K562 (cell line): Measurements from ENCODE around the gene BANP. TPM values are rescaled to one million over a fixed set of nuclear protein-coding genes. Genes with fewer than 3 reads are reported as not detected.
A peak's percentile ranks its signal among the peaks of the same experiment; 100 is the strongest.

Experiments
- ATAC-seq: fragments of 200-7000 bp; cut with Tn5 transposase; 3 replicates; pipeline ENCODE4 v1.9.1; 2020; ENCODE audit warnings: moderate library complexity
- BruUV-seq: library from RNA; stranded (reverse); fragments of 400-500 nt; replicated peaks from 2 replicates; lab custom pipeline; 2021; lab: Mats Ljungman, UMichigan
- CTCF ChIA-PET: fragments of 300-600 bp; formaldehyde crosslinking; extraction: SDS; loops from one replicate; lab custom pipeline; 2021; ENCODE audit warnings: low intra/inter-chr PET ratio; lab: Yijun Ruan, JAX
- POLR2A ChIA-PET: fragments of 300-600, 350-650 bp; sonication (Branson Sonifier 250); formaldehyde crosslinking; extraction: SDS; loops from one replicate; lab custom pipeline; 2021; ENCODE audit warnings: antibody characterized with exemption, inconsistent platforms; lab: Yijun Ruan, JAX
- DNase-seq, 4 experiments: peaks; one replicate each; pipeline versions ENCODE4 v3.0.0 to v3.0.0-alpha.2; 2011 to 2018; ENCODE audit warnings: low spot score in 3 of 4, mixed read lengths in 3 of 4; ENCODE audit errors: extremely low read depth in 1 of 4
- FAIRE-seq: peaks from 2 replicates; lab custom pipeline; 2011; peaks lifted over from hg19 to GRCh38; lab: Jason Lieb, UNC
- H2AFZ ChIP-seq: 2 replicates; pipeline ENCODE4 v1.6.0; 2011; ENCODE audit warnings: low read depth, low read length, control low read depth, inconsistent platforms
- H3K27ac ChIP-seq: fragments of 200-600 bp; 3 replicates; pipeline ENCODE4 v1.8.0; 2011; ENCODE audit warnings: low read depth, mild to moderate bottlenecking, control low read depth, inconsistent platforms, low read length, moderate library complexity, mixed read lengths; ENCODE audit errors: extremely low read depth
- H3K27me3 ChIP-seq, 2 experiments: fragments of 300-600 bp in 1 of 2; 2 replicates in 1 of 2; 3 replicates in 1 of 2; pipeline versions ENCODE4 v1.6.0 to v1.8.0; 2011; ENCODE audit warnings: inconsistent platforms in 2 of 2, low read length in 2 of 2, mild to moderate bottlenecking in 1 of 2, mixed read lengths in 1 of 2, moderate library complexity in 1 of 2; ENCODE audit not compliant: control insufficient read depth in 2 of 2, insufficient read depth in 2 of 2
- H3K36me3 ChIP-seq: fragments of 300-600 bp; 3 replicates; pipeline ENCODE4 v1.8.0; 2011; ENCODE audit warnings: mild to moderate bottlenecking, low read length, inconsistent platforms; ENCODE audit not compliant: control insufficient read depth, insufficient read depth
- H3K4me1 ChIP-seq, 2 experiments: fragments of 200-600 bp in 1 of 2; replicated peaks in 1 of 2; 2 replicates in 1 of 2; 3 replicates in 1 of 2; pipeline versions ENCODE4 v1.5.1 to v1.8.0; 2011; ENCODE audit warnings: inconsistent platforms in 2 of 2, low read length in 2 of 2, mild to moderate bottlenecking in 1 of 2, mixed read lengths in 1 of 2, moderate library complexity in 1 of 2; ENCODE audit not compliant: control insufficient read depth in 2 of 2, insufficient read depth in 2 of 2
- H3K4me2 ChIP-seq: 2 replicates; pipeline ENCODE4 v1.6.1; 2011; ENCODE audit warnings: low read length, control low read depth, inconsistent platforms, mixed read lengths; ENCODE audit not compliant: insufficient read depth
- H3K4me3 ChIP-seq: fragments of 200-600 bp; sonication (generic), shearing (Covaris generic); 2 replicates; pipeline ENCODE4 v1.5.1; 2016; ENCODE audit warnings: control low read depth, inconsistent platforms
- H3K79me2 ChIP-seq: fragments of 200-600 bp; 3 replicates; pipeline ENCODE4 v1.8.0; 2011; ENCODE audit warnings: low read length, inconsistent platforms; ENCODE audit not compliant: control insufficient read depth, insufficient read depth
- H3K9ac ChIP-seq, 2 experiments: 2 replicates each; pipeline versions ENCODE4 v1.6.0 to v1.6.1; 2011; ENCODE audit warnings: low read depth in 2 of 2, low read length in 2 of 2, control low read depth in 1 of 2, inconsistent platforms in 1 of 2, mild to moderate bottlenecking in 1 of 2, mixed read lengths in 1 of 2; ENCODE audit not compliant: insufficient read depth in 1 of 2
- H3K9me1 ChIP-seq: one replicate; pipeline ENCODE4 v1.6.0; 2011; ENCODE audit warnings: inconsistent platforms, mild to moderate bottlenecking, low read length, moderate library complexity; ENCODE audit not compliant: control insufficient read depth, insufficient read depth
- H3K9me3 ChIP-seq: replicated peaks from 2 replicates; pipeline ENCODE4 v1.5.1; 2011; ENCODE audit warnings: low read depth, low read length, inconsistent platforms; ENCODE audit not compliant: control insufficient read depth, insufficient read depth
- H4K20me1 ChIP-seq: replicated peaks from 2 replicates; pipeline ENCODE4 v1.6.1; 2011; ENCODE audit warnings: low read length, inconsistent platforms, mixed read lengths; ENCODE audit not compliant: control insufficient read depth, insufficient read depth
- BRD9 ChIP-seq: fragments of 450-650 bp; IDR thresholded peaks from 2 replicates; pipeline ENCODE4 v1.6.1; 2018; ENCODE audit warnings: low read depth; ENCODE audit not compliant: partially characterized antibody
- CCAR2 ChIP-seq: fragments of 200-400 bp; formaldehyde crosslinking; IDR thresholded peaks from 2 replicates; pipeline ENCODE4 v1.6.1; 2017; ENCODE audit warnings: mild to moderate bottlenecking, low read depth, low read length
- CEBPG ChIP-seq, 3 experiments: fragments of 200-800 bp in 1 of 3; sonication (Bioruptor generic) in 1 of 3; sonication (generic) in 1 of 3; formaldehyde crosslinking in 1 of 3; IDR thresholded peaks in 2 of 3; conservative IDR thresholded peaks in 1 of 3; 2 replicates each; pipeline versions ENCODE4 v1.6.1 to v1.8.0; 2016 to 2022; ENCODE audit warnings: missing compliant biosample characterization in 2 of 3, missing genetic modification characterization in 2 of 3, mild to moderate bottlenecking in 1 of 3, missing genetic modification reagents in 1 of 3
- EWSR1 ChIP-seq: fragments of 450-650 bp; IDR thresholded peaks from 2 replicates; pipeline ENCODE4 v1.6.1; 2018; ENCODE audit warnings: borderline replicate concordance, mild to moderate bottlenecking, low read depth, moderate library complexity; ENCODE audit not compliant: partially characterized antibody
- FOXO4 ChIP-seq: fragments of 450-650 bp; formaldehyde crosslinking; IDR thresholded peaks from 2 replicates; pipeline ENCODE4 v1.4.0; 2020; ENCODE audit warnings: mild to moderate bottlenecking, moderate library complexity
- JUND ChIP-seq, 2 experiments: IDR thresholded peaks; 2 replicates in 1 of 2; 3 replicates in 1 of 2; pipeline ENCODE4 v1.6.1; 2011; ENCODE audit warnings: borderline replicate concordance in 2 of 2, low read depth in 2 of 2, low read length in 2 of 2, improper control_type of control experiment in 1 of 2, missing biosample characterization in 1 of 2, missing genetic modification characterization in 1 of 2, missing genetic modification reagents in 1 of 2
- LEF1 ChIP-seq: fragments of 450-650 bp; IDR thresholded peaks from 2 replicates; pipeline ENCODE4 v1.6.1; 2016; ENCODE audit warnings: mild to moderate bottlenecking
- MAX ChIP-seq: sonication (generic); formaldehyde crosslinking; IDR thresholded peaks from 2 replicates; pipeline ENCODE4 v1.9.0; 2022; ENCODE audit warnings: mild to moderate bottlenecking, missing genetic modification reagents
- NCOR1 ChIP-seq: fragments of 450-650 bp; IDR thresholded peaks from 2 replicates; pipeline ENCODE4 v1.6.1; 2016; ENCODE audit warnings: mild to moderate bottlenecking, moderate library complexity
- NR0B1 ChIP-seq: fragments of 450-650 bp; IDR thresholded peaks from one replicate; pipeline ENCODE4 v1.6.1; 2018; ENCODE audit warnings: mild to moderate bottlenecking, moderate library complexity; ENCODE audit not compliant: partially characterized antibody
- POLR2AphosphoS5 ChIP-seq: IDR thresholded peaks from 2 replicates; pipeline ENCODE4 v1.6.1; 2011; ENCODE audit warnings: mild to moderate bottlenecking, low read depth, low read length, moderate library complexity; ENCODE audit not compliant: control insufficient read depth, insufficient read depth
- POLR2G ChIP-seq: fragments of 200-400 bp; formaldehyde crosslinking; IDR thresholded peaks from 2 replicates; pipeline ENCODE4 v1.6.1; 2017; ENCODE audit warnings: low read depth, mild to moderate bottlenecking, antibody characterized with exemption, low read length, moderate library complexity
- SIX5 ChIP-seq, 2 experiments: IDR thresholded peaks; 2 replicates each; pipeline ENCODE4 v1.6.1; 2011; ENCODE audit warnings: low read length in 2 of 2, borderline replicate concordance in 1 of 2, low read depth in 1 of 2, mild to moderate bottlenecking in 1 of 2, moderate library complexity in 1 of 2; ENCODE audit not compliant: insufficient read depth in 1 of 2
- SMAD3 ChIP-seq: fragments of 450-650 bp; formaldehyde crosslinking; conservative IDR thresholded peaks from 2 replicates; pipeline ENCODE4 v1.4.0; 2020; ENCODE audit warnings: mild to moderate bottlenecking
- ZNF586 ChIP-seq: fragments of 450-650 bp; formaldehyde crosslinking; conservative IDR thresholded peaks from 2 replicates; pipeline ENCODE4 v1.4.0; 2020; ENCODE audit warnings: mild to moderate bottlenecking, moderate library complexity
- WGBS: fragments of 100-300 bp; shearing (Covaris generic); methylation state at CpG from one replicate; pipeline ENCODE4 v1.1.6; 2016; ENCODE audit warnings: low coverage, mixed read lengths; ENCODE audit not compliant: insufficient coverage; ENCODE audit errors: missing lambda C conversion rate; 5-methylcytosine and 5-hydroxymethylcytosine counted together
- in situ Hi-C: fragments of 300-500 bp; cut with MboI; formaldehyde crosslinking; loops from 4 replicates; pipeline ENCODE4 v1.15.0; 2018; ENCODE audit warnings: inconsistent platforms, mixed read lengths
- intact Hi-C: fragments of 100-400 bp; cut with micrococcal nuclease; formaldehyde crosslinking; loops from 2 replicates; pipeline ENCODE4 v1.14.2; 2022
- polyA plus RNA-seq, 8 experiments: library from polyadenylated mRNA; depleted of rRNA in 4 of 8; stranded (reverse) in 5 of 8; unstranded in 3 of 8; fragments of >200 nt; fragmentation: Nextera tagmentation in 2 of 8; fragmentation: Illumina TruSeq in 1 of 8; extraction: Ambion mirVana in 2 of 8; extraction: Trizol in 1 of 8; gene quantifications; 2 replicates each; pipeline versions ENCODE4 v1.2.1 to v1.2.3, GENCODE V29; 2011 to 2014; ENCODE audit warnings: inconsistent platforms in 1 of 8, missing spikeins in 1 of 8
- total RNA-seq, 7 experiments: library from RNA; depleted of rRNA in 6 of 7; stranded (reverse); fragments of >200 nt in 6 of 7; fragmentation: Illumina TruSeq in 2 of 7; extraction: Trizol in 2 of 7; gene quantifications; 2 replicates each; pipeline versions ENCODE4 v1.2.1 to v1.2.3, GENCODE V29; 2011 to 2021; ENCODE audit warnings: low replicate concordance in 1 of 7

BANP gene
- total and polyA plus RNA-seq, 9 of the 15 experiments (the other 6 are each of a cell fraction or from before 2014, with no cell fraction given) = 4.6 to 22.1 (median 15.6) TPM

GRCh38 chr16:87918338-87918737, 32.9 kb upstream of the BANP start (continued):
- TF ChIP-seq LEF1 (no peak), POLR2AphosphoS5 (no peak), BRD9 (no peak), ZNF586 (no peak), SIX5 (IDR thresholded peaks at IDR 0.05; ENCODE audit: borderline replicate concordance in 1 of 2, insufficient read depth in 1 of 2, low read depth in 1 of 2, low read length in 2 of 2) (no peak)

GRCh38 chr16:87918866-87919680, 32.2 kb upstream of the BANP start:
- ChIA-PET POLR2A (interaction anchor here (0.7 to 1.0 kb wide), 4 partner anchors 19 to 754 kb away, joined by 3 to 4 read pairs (median 3); no protein-coding TSS in a partner anchor), CTCF (no interaction called here)
- DNase-seq = no peak
- no TSS peak for BruUV-seq
- no peak overlapping the region for H3K4me3 ChIP-seq
- no peaks in the 10 kb centered on the region for H4K20me1 ChIP-seq
- peak overlapping the region; percentile 74; the same call in 1 of the 2 replicates for H2AFZ ChIP-seq
- intact Hi-C loops = no loop called here
- no peak overlapping the region for H3K27ac ChIP-seq
- peak; percentile 31; the same call in 2 of the 3 replicates for ATAC-seq
- in situ Hi-C loops = no loop called here
- H3K9me1 ChIP-seq = no peaks in the 10 kb centered on the region
- no peaks in the 10 kb centered on the region for H3K36me3 ChIP-seq
- peaks cover 8 to 34% of the 10 kb centered on the region in 2 experiments; a peak in 4 of 5 replicates for H3K27me3 ChIP-seq
- WGBS = 29% methylated on average over 37 of the region's 37 CpGs
- H3K9me3 ChIP-seq = no peaks in the 10 kb centered on the region
- H3K79me2 ChIP-seq = no peaks in the 10 kb centered on the region
- peak overlapping the region in 1 of 2 experiments; percentile 58; a peak in 2 of 4 replicates for H3K9ac ChIP-seq
- FAIRE-seq = peak; percentile 62
- H3K4me1 ChIP-seq = peaks cover 10 to 31% of the 10 kb centered on the region in 2 experiments; a peak in 4 of 5 replicates
- peak overlapping the region; percentile 46 for H3K4me2 ChIP-seq
- TF ChIP-seq CCAR2 (no peak), FOXO4 (CRISPR knock-in tag) (no peak), JUND (IDR thresholded peaks at IDR 0.05; ENCODE audit: borderline replicate concordance, low read depth, low read length) (no peak), JUND (tag; IDR thresholded peaks at IDR 0.05; ENCODE audit: borderline replicate concordance, low read depth, low read length) (no peak), NR0B1 (no peak), CEBPG (CRISPR knock-in tag; IDR thresholded peaks at IDR 0.05) (no peak), CEBPG (tag; conservative IDR thresholded peaks at IDR 0.05 in 1 of 2, IDR thresholded peaks at IDR 0.05 in 1 of 2) (no peak), SMAD3 (no peak), POLR2G (no peak), NCOR1 (no peak), MAX (CRISPR knock-in tag) (peak; percentile 49), EWSR1 (no peak)
